ENCODE data around the gene ZNF579.
A peak's percentile ranks its signal among the peaks of the same experiment; 100 is the strongest.
"Not testable (repeated sequence)": the region's sequence is repeated elsewhere in the genome, so short reads cannot be mapped to it uniquely, and the experiment has no call there.

Gene ZNF579

DNA sequence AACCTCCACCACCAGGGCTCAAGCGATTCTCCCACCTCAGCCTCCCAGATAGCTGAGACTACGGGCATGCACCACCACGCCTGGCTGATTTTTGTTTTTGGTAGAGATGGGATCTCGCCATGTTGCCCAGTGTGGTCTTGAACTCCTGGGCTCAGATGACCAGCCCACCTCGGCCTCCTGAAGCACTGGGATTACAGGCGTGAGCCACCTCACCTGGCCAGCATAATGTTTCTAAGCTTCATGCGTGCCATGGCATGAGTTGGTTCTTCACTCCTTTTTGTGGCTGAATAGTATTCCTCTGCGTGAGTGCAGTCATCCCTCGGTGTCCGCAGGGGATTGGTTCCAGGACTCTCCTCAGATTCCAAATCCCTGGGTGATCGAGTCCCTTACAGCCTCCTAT lies 4.2 kb upstream of the ZNF579 start:
- no peak overlapping the region for H3K4me3 ChIP-seq (ENCODE audit: insufficient read length, low read depth)
- no peaks in the 10 kb centered on the region for H3K9me3 ChIP-seq (ENCODE audit: insufficient read depth, low read length)
- no peak for DNase-seq (ENCODE audit: low read depth, low spot score)
- H3K36me3 ChIP-seq (ENCODE audit: insufficient read depth, insufficient read length, low read length): no peaks in the 10 kb centered on the region
- no peaks in the 10 kb centered on the region for H3K27me3 ChIP-seq (ENCODE audit: insufficient read depth, insufficient read length)
- no peak overlapping the region for H3K9ac ChIP-seq (ENCODE audit: insufficient read length, low read depth)
- peaks cover under 1% of the 10 kb centered on the region for H3K4me1 ChIP-seq (ENCODE audit: insufficient read depth, insufficient read length)
- TF ChIP-seq YY1 (IDR thresholded peaks at IDR 0.05; ENCODE audit: insufficient read depth, insufficient read length) (no peak), ZNF274 (IDR thresholded peaks at IDR 0.05; ENCODE audit: low read depth, low read length) (no peak), SUZ12 (IDR thresholded peaks at IDR 0.05; ENCODE audit: extremely low read depth, insufficient read depth, insufficient read length) (no peak)

DNA sequence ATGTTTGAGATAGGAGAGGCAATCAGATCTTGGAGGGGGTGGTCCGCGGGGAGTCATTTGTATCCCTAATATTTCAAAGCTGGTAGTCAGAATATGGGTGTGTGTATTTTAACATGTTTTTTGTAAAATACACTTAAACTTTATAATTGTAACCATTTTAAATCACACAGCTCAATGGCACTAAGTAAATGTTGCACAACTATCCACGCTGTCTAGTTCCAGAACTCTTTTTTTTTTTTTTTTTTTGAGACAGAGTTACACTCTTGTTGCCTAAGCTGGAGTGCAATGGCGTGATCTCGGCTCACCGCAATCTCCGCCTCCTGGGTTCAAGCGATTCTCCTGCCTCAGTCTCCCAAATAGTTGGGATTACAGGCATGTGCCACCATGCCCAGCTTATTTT lies 3.2 kb upstream of the ZNF579 start:
- H3K36me3 ChIP-seq (ENCODE audit: insufficient read depth, insufficient read length, low read length); H3K9ac ChIP-seq (ENCODE audit: insufficient read length, low read depth); DNase-seq (ENCODE audit: low read depth, low spot score); H3K4me1 ChIP-seq (ENCODE audit: insufficient read depth, insufficient read length); H3K9me3 ChIP-seq (ENCODE audit: insufficient read depth, low read length); H3K4me3 ChIP-seq (ENCODE audit: insufficient read length, low read depth); H3K27me3 ChIP-seq (ENCODE audit: insufficient read depth, insufficient read length): not testable (repeated sequence)

DNA sequence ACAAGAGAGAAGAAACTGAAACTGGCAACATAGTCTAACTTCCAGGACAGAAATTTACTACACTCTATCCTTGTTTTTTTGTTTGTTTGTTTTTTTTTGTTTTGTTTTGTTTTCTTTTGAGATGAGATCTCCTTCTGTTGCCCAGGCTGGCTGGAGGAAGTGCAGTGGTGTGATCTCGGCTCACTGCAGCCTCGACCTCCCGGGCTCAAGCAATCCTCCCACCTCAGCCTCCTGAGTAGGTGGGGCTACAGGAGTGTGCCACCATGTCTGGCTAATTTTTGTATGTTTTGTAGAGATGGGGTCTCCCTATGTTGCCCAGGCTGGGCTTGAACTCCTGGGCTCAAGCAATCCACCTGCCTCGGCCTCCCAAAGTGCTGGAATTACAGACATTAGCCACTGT lies 1.6 kb upstream of the ZNF579 start:
- peaks cover 16% of the 10 kb centered on the region for H3K36me3 ChIP-seq (ENCODE audit: insufficient read depth, insufficient read length, low read length)
- H3K9me3 ChIP-seq (ENCODE audit: insufficient read depth, low read length); DNase-seq (ENCODE audit: low read depth, low spot score); H3K4me1 ChIP-seq (ENCODE audit: insufficient read depth, insufficient read length); H3K27me3 ChIP-seq (ENCODE audit: insufficient read depth, insufficient read length); H3K9ac ChIP-seq (ENCODE audit: insufficient read length, low read depth); H3K4me3 ChIP-seq (ENCODE audit: insufficient read length, low read depth): not testable (repeated sequence)

DNA sequence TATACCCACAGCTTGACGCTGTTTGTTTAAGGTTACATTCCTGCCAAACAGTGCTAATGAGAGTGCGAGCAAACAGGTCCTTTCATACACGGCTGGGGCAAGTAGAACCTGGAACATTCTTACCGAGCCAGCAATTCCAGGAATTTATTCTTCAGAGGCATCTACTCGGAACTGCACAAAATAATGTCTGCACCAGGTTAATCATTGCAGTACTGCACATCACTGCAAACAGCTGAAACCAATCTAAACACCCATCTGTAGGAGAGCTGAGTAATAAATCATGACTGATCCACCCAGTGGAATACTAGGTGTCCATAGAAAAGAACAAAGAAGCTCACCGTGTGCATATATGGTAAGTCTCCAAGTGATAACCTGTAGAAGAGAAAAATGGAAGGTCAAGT lies 1.2 kb upstream of the ZNF579 start:
- H3K4me1 ChIP-seq (ENCODE audit: insufficient read depth, insufficient read length): no peaks in the 10 kb centered on the region

DNA sequence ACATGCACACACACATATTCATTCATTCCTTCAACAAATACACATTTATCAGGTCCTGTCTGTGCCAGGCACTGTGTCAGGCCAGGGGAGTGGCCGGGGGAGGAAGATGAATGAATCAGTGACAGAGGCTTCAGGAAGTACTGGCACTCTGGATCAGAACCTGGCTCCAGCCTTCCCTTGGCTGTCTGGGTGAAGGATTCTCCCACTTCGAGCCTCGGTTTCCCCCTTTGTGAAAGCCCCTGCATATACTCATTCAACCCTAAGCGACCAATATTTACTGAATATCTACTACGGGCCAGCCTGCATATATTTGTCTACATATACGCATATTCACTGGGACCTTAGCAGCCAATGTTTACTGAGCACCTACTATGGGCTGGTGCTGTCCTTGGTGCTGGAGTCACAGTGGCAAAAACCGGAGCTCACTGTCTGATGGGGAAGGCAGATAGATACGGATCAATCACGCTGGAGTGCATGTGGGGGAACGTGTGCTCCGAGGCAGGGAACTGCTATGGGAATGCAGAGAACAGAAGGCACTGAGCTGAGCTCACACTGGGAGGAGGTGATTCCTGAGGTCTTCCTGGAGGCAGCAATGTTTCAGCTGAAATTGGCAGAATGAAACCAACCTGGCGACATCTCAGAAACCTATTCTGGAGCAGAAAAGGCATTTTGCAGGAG lies 636 bp upstream of the ZNF579 start:
- DNase-seq (ENCODE audit: low read depth, low spot score): no peak
- no peak overlapping the region for H3K9ac ChIP-seq (ENCODE audit: insufficient read length, low read depth)

More for the DNA sequence above, 1.2 kb upstream of the ZNF579 start:
- H3K27me3 ChIP-seq (ENCODE audit: insufficient read depth, insufficient read length): no peaks in the 10 kb centered on the region
- no peak for DNase-seq (ENCODE audit: low read depth, low spot score)
- H3K36me3 ChIP-seq (ENCODE audit: insufficient read depth, insufficient read length, low read length): peaks cover 20% of the 10 kb centered on the region
- H3K9ac ChIP-seq (ENCODE audit: insufficient read length, low read depth): no peak overlapping the region
- H3K4me3 ChIP-seq (ENCODE audit: insufficient read length, low read depth): no peak overlapping the region
- TF ChIP-seq SUZ12 (IDR thresholded peaks at IDR 0.05; ENCODE audit: extremely low read depth, insufficient read depth, insufficient read length) (no peak), ZNF274 (IDR thresholded peaks at IDR 0.05; ENCODE audit: low read depth, low read length) (no peak), YY1 (IDR thresholded peaks at IDR 0.05; ENCODE audit: insufficient read depth, insufficient read length) (no peak)
- H3K9me3 ChIP-seq (ENCODE audit: insufficient read depth, low read length): no peaks in the 10 kb centered on the region

DNA sequence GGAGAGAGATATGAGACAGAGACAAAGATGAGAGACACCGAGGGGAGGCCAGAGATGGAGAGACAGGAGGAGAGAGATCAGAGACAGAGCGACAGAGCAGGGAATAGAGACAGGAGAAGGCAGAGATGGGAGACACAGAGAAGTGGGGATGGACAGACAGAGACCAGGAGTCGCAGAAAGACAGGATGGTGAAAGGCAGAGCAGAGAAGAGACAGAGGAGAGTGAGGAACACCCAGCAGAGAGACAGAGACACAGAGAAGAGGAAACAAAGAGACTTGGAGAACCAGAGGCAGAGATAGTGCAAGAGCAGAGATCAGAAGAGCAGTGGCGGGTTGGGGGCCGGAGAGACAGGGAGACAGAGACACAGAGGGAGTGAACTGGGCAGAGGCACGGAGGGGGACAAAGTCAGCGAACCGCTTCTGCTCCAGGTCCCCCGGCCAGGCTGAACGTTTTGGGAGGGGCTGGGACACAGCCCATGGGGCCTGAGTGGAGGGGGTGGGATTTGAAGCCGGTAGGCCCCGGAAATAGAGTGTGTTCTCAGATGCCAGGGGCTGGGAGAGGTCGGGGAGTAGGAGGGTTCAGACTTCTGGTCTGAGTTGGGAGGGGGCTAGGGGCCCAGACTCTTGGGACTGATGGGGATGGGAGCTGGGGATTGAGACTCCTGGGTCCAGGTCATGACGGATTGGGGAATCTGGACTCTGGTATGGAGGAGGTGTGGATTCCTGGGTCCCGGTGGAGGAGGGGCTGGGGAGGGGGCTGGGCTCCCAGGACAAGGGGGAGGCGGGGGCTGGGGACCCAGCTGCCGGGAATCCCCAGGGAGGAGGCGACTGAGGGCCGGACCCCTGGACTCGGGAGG lies 654 bp downstream of the ZNF579 start:
- H3K4me1 ChIP-seq (ENCODE audit: insufficient read depth, insufficient read length): no peaks in the 10 kb centered on the region

More for the DNA sequence above, 636 bp upstream of the ZNF579 start:
- Histone ChIP-seq H3K36me3 (ENCODE audit: insufficient read depth, insufficient read length, low read length) (peaks cover 24% of the 10 kb centered on the region), H3K27me3 (ENCODE audit: insufficient read depth, insufficient read length) (no peaks in the 10 kb centered on the region), H3K9me3 (ENCODE audit: insufficient read depth, low read length) (no peaks in the 10 kb centered on the region), H3K4me1 (ENCODE audit: insufficient read depth, insufficient read length) (no peaks in the 10 kb centered on the region), H3K4me3 (ENCODE audit: insufficient read length, low read depth) (peak overlapping the region; percentile 31)
- TF ChIP-seq YY1 (IDR thresholded peaks at IDR 0.05; ENCODE audit: insufficient read depth, insufficient read length): no peak
- TF ChIP-seq ZNF274 (IDR thresholded peaks at IDR 0.05; ENCODE audit: low read depth, low read length): no peak
- no peak for TF ChIP-seq SUZ12 (IDR thresholded peaks at IDR 0.05; ENCODE audit: extremely low read depth, insufficient read depth, insufficient read length)

DNA sequence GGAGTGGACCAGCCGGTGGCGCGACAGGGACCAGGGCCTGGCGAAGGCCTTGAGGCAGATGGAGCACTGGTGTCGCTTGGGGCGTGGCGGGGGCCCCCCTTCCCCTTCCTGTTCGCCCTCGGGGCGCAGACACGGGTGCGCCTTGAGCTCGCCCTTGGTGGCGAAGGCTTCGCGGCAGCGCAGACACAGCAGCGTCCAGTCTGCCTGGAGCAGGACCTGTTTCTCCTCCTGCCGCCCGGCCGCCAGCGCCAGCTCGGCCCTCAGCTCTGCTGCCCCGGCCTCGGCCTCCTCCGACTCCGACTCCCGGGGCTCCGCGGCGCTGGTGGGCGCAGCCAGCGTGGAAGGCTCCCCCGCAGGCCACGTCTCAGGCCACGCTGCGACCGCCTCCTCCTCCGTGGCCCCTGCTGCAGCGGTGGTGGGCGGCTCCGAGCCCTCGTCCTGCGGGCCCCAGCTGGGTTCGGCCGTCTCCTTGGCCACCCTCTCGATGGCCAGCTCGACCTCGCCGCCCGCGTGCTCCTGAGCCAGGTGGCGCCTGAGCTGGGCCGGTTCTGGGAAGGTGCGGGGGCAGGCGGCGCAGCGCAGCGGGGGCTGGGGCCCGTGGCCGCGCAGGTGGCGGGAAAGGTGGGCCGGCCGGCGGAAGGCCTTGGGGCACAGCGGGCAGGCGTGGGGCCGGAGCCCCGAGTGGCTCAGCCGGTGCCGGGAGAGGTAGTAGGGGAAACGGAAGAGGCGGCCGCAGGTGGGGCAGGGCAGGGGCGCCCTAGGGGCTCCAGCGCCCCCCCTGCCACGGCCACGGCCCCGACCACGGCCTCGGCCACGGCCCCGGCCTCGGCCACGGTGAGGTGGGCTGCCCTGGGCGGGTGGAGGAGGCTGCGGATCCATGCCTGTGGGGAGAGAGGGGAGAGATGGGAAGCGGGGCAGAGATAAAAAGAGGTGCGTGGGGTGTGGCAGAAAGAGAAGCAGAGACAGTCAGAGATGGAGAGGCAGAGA lies 1.6 kb downstream of the ZNF579 start:
- no peak for TF ChIP-seq SUZ12 (IDR thresholded peaks at IDR 0.05; ENCODE audit: extremely low read depth, insufficient read depth, insufficient read length)
- no peak for TF ChIP-seq YY1 (IDR thresholded peaks at IDR 0.05; ENCODE audit: insufficient read depth, insufficient read length)
- TF ChIP-seq ZNF274 (IDR thresholded peaks at IDR 0.05; ENCODE audit: low read depth, low read length): no peak
- H3K36me3 ChIP-seq (ENCODE audit: insufficient read depth, insufficient read length, low read length): peaks cover 24% of the 10 kb centered on the region

More for the DNA sequence above, 654 bp downstream of the ZNF579 start:
- no peak for DNase-seq (ENCODE audit: low read depth, low spot score)
- Histone ChIP-seq H3K9ac (ENCODE audit: insufficient read length, low read depth) (peak overlapping the region; percentile 82), H3K27me3 (ENCODE audit: insufficient read depth, insufficient read length) (no peaks in the 10 kb centered on the region), H3K4me3 (ENCODE audit: insufficient read length, low read depth) (peak overlapping the region; percentile 72), H3K9me3 (ENCODE audit: insufficient read depth, low read length) (no peaks in the 10 kb centered on the region), H3K36me3 (ENCODE audit: insufficient read depth, insufficient read length, low read length) (peaks cover 24% of the 10 kb centered on the region)
- TF ChIP-seq ZNF274 (IDR thresholded peaks at IDR 0.05; ENCODE audit: low read depth, low read length): no peak
- no peak for TF ChIP-seq YY1 (IDR thresholded peaks at IDR 0.05; ENCODE audit: insufficient read depth, insufficient read length)
- no peak for TF ChIP-seq SUZ12 (IDR thresholded peaks at IDR 0.05; ENCODE audit: extremely low read depth, insufficient read depth, insufficient read length)

More for the DNA sequence above, 1.6 kb downstream of the ZNF579 start:
- no peaks in the 10 kb centered on the region for H3K4me1 ChIP-seq (ENCODE audit: insufficient read depth, insufficient read length)
- no peak overlapping the region for H3K9ac ChIP-seq (ENCODE audit: insufficient read length, low read depth)
- DNase-seq (ENCODE audit: low read depth, low spot score): no peak
- H3K9me3 ChIP-seq (ENCODE audit: insufficient read depth, low read length): no peaks in the 10 kb centered on the region
- no peak overlapping the region for H3K4me3 ChIP-seq (ENCODE audit: insufficient read length, low read depth)
- no peaks in the 10 kb centered on the region for H3K27me3 ChIP-seq (ENCODE audit: insufficient read depth, insufficient read length)

Data from NT2/D1 (cell line).